Measurements from ENCODE around the gene ANO10.

The ANO10 gene

DNA sequence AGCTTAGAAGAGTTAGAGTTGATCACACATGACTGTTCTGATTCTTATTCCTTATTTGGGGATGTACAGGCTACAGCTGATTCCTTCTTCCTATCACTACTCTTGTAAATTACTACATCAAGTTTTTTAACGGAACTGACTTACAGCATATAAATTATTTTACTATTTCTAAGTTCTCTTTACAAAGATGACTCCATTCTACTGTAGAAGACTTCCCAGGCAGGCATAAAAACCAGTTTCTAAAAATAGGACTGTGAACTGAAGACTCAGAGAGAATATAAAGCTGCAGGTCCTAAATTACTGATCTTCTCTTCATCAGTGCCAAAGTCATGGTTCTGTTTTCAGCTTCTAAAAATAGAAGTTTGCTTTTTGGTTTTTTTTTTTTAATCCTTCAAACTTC lies 38.9 kb downstream of the ANO10 start:
- no CpG with 5 or more reads among the region's 1 CpG for WGBS, 2 donors (ENCODE audit: extremely low coverage in 2 of 2, insufficient read length in 2 of 2, insufficient replicate concordance in 1 of 2)
- no peak overlapping the region for H2BK5ac ChIP-seq (ENCODE audit: low read length)
- H3K79me1 ChIP-seq (ENCODE audit: low read depth, low read length): no peaks in the 10 kb centered on the region
- H2AK5ac ChIP-seq (ENCODE audit: low read depth, low read length): no peak overlapping the region
- no peak overlapping the region for H3K4me2 ChIP-seq (ENCODE audit: insufficient read depth, low read length, poor library complexity, severe bottlenecking)
- H3K4me1 ChIP-seq (ENCODE audit: control insufficient read depth in 2 of 2, insufficient read depth in 1 of 2, low read depth in 1 of 2, low read length in 2 of 2): peaks cover 0 to 3% of the 10 kb centered on the region in 2 donors
- no peak overlapping the region for H3K14ac ChIP-seq (ENCODE audit: low read length)
- H4K8ac ChIP-seq (ENCODE audit: low read depth, low read length): no peak overlapping the region
- no peak overlapping the region for H2BK12ac ChIP-seq (ENCODE audit: low read length)
- no peak overlapping the region for H3K4ac ChIP-seq (ENCODE audit: low read length)
- no peak overlapping the region for H3K18ac ChIP-seq (ENCODE audit: low read length)
- H4K91ac ChIP-seq (ENCODE audit: low read depth, low read length, poor library complexity): no peak overlapping the region
- H2AFZ ChIP-seq (ENCODE audit: low read length): no peak overlapping the region
- no peak overlapping the region for H2BK120ac ChIP-seq (ENCODE audit: low read depth, low read length)
- no peak for DNase-seq (ENCODE audit: low spot score)
- H3K9ac ChIP-seq (ENCODE audit: low read depth, low read length, poor library complexity): no peak overlapping the region
- no peaks in the 10 kb centered on the region for H3K9me3 ChIP-seq (replicated peaks in 1 of 2; ENCODE audit: control insufficient read depth in 2 of 2, insufficient read depth in 1 of 2, low read depth in 1 of 2, low read length in 2 of 2)
- H2BK15ac ChIP-seq (ENCODE audit: low read length): no peak overlapping the region
- H3K23ac ChIP-seq (ENCODE audit: low read depth, low read length, poor library complexity): no peak overlapping the region
- H3K27me3 ChIP-seq (ENCODE audit: control insufficient read depth in 3 of 3, insufficient read depth in 3 of 3, low read depth in 1 of 3, low read length in 3 of 3): no peaks in the 10 kb centered on the region
- no peak overlapping the region for H3K27ac ChIP-seq (replicated peaks; ENCODE audit: low read length)
- peaks cover 0 to 4% of the 10 kb centered on the region in 2 donors for H3K36me3 ChIP-seq (replicated peaks in 1 of 2; ENCODE audit: control insufficient read depth in 2 of 2, insufficient read depth in 2 of 2, low read length in 2 of 2)
- H3K4me3 ChIP-seq (ENCODE audit: low read length in 2 of 2): no peak overlapping the region

DNA sequence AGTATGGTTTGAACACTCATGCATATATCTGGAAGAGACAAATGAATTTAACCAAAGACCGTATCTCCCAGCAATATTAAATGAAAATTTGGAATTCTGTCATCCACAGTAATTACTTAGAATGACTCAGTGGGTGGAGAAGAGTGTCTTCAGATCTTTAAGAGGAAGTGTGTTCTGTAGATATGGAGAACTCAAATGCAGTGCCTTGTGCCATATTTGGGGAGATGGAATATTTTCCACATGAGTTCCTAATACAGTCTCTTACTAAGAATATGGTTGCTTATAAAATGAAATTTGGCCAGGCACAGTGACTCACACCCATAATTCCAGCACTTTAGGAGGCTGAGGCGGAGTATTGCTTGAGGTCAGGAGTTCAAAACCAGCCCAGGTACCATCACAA lies 40.5 kb downstream of the ANO10 start:
- Histone ChIP-seq H3K18ac (ENCODE audit: low read length) (no peak overlapping the region), H3K14ac (ENCODE audit: low read length) (no peak overlapping the region)
- no CpG with 5 or more reads among the region's 2 CpGs for WGBS, 2 donors (ENCODE audit: extremely low coverage in 2 of 2, insufficient read length in 2 of 2, insufficient replicate concordance in 1 of 2)

DNA sequence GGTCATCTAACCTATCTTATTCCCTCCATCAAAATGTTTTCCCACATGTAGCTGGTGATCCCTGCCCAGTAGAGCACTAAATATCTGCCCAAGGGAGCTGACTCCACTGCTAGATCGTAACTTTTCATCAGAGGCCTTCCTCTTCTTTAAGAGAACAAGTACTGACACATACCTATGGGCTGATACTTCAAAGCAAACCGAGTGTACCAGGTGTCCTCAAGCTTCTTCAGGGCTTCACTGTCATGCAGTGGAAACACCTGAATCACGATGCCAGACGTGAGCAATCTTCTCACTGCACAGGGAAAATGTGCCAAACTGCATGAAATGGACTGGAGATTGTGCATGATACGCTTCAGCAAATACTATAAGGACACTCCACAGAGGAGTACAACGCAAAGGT lies 41.6 kb downstream of the ANO10 start:
- no CpG with 5 or more reads among the region's 6 CpGs for WGBS, 2 donors (ENCODE audit: extremely low coverage in 2 of 2, insufficient read length in 2 of 2, insufficient replicate concordance in 1 of 2)
- Histone ChIP-seq H3K27me3 (ENCODE audit: control insufficient read depth in 3 of 3, insufficient read depth in 3 of 3, low read depth in 1 of 3, low read length in 3 of 3) (no peaks in the 10 kb centered on the region), H2BK120ac (ENCODE audit: low read depth, low read length) (no peak overlapping the region), H3K23ac (ENCODE audit: low read depth, low read length, poor library complexity) (no peak overlapping the region), H3K18ac (ENCODE audit: low read length) (no peak overlapping the region), H3K4ac (ENCODE audit: low read length) (no peak overlapping the region), H3K9me3 (replicated peaks in 1 of 2; ENCODE audit: control insufficient read depth in 2 of 2, insufficient read depth in 1 of 2, low read depth in 1 of 2, low read length in 2 of 2) (no peaks in the 10 kb centered on the region), H4K8ac (ENCODE audit: low read depth, low read length) (no peak overlapping the region), H3K4me2 (ENCODE audit: insufficient read depth, low read length, poor library complexity, severe bottlenecking) (no peak overlapping the region), H3K4me1 (ENCODE audit: control insufficient read depth in 2 of 2, insufficient read depth in 1 of 2, low read depth in 1 of 2, low read length in 2 of 2) (peaks cover 0 to 3% of the 10 kb centered on the region in 2 donors), H3K27ac (replicated peaks; ENCODE audit: low read length) (no peak overlapping the region), H2BK5ac (ENCODE audit: low read length) (no peak overlapping the region), H3K14ac (ENCODE audit: low read length) (no peak overlapping the region), H3K79me1 (ENCODE audit: low read depth, low read length) (no peaks in the 10 kb centered on the region), H2AFZ (ENCODE audit: low read length) (no peak overlapping the region), H2BK15ac (ENCODE audit: low read length) (no peak overlapping the region), H4K91ac (ENCODE audit: low read depth, low read length, poor library complexity) (no peak overlapping the region), H2AK5ac (ENCODE audit: low read depth, low read length) (no peak overlapping the region), H3K4me3 (ENCODE audit: low read length in 2 of 2) (no peak overlapping the region), H3K9ac (ENCODE audit: low read depth, low read length, poor library complexity) (no peak overlapping the region), H2BK12ac (ENCODE audit: low read length) (no peak overlapping the region), H3K36me3 (replicated peaks in 1 of 2; ENCODE audit: control insufficient read depth in 2 of 2, insufficient read depth in 2 of 2, low read length in 2 of 2) (peaks cover 4 to 16% of the 10 kb centered on the region in 2 donors)
- no peak for DNase-seq (ENCODE audit: low spot score)

More for the DNA sequence above, 40.5 kb downstream of the ANO10 start:
- no peaks in the 10 kb centered on the region for H3K79me1 ChIP-seq (ENCODE audit: low read depth, low read length)
- H2AK5ac ChIP-seq (ENCODE audit: low read depth, low read length): no peak overlapping the region
- H2AFZ ChIP-seq (ENCODE audit: low read length): no peak overlapping the region
- peaks cover 0 to 3% of the 10 kb centered on the region in 2 donors for H3K4me1 ChIP-seq (ENCODE audit: control insufficient read depth in 2 of 2, insufficient read depth in 1 of 2, low read depth in 1 of 2, low read length in 2 of 2)
- peaks cover 4 to 12% of the 10 kb centered on the region in 2 donors for H3K36me3 ChIP-seq (replicated peaks in 1 of 2; ENCODE audit: control insufficient read depth in 2 of 2, insufficient read depth in 2 of 2, low read length in 2 of 2)
- H3K9me3 ChIP-seq (replicated peaks in 1 of 2; ENCODE audit: control insufficient read depth in 2 of 2, insufficient read depth in 1 of 2, low read depth in 1 of 2, low read length in 2 of 2): no peaks in the 10 kb centered on the region
- no peak for DNase-seq (ENCODE audit: low spot score)
- H4K91ac ChIP-seq (ENCODE audit: low read depth, low read length, poor library complexity): no peak overlapping the region
- H3K9ac ChIP-seq (ENCODE audit: low read depth, low read length, poor library complexity): no peak overlapping the region
- H2BK12ac ChIP-seq (ENCODE audit: low read length): no peak overlapping the region
- H3K27me3 ChIP-seq (ENCODE audit: control insufficient read depth in 3 of 3, insufficient read depth in 3 of 3, low read depth in 1 of 3, low read length in 3 of 3): no peaks in the 10 kb centered on the region
- H2BK5ac ChIP-seq (ENCODE audit: low read length): no peak overlapping the region
- no peak overlapping the region for H3K4me2 ChIP-seq (ENCODE audit: insufficient read depth, low read length, poor library complexity, severe bottlenecking)
- no peak overlapping the region for H3K23ac ChIP-seq (ENCODE audit: low read depth, low read length, poor library complexity)
- no peak overlapping the region for H3K27ac ChIP-seq (replicated peaks; ENCODE audit: low read length)
- H2BK15ac ChIP-seq (ENCODE audit: low read length): no peak overlapping the region
- H4K8ac ChIP-seq (ENCODE audit: low read depth, low read length): no peak overlapping the region
- no peak overlapping the region for H2BK120ac ChIP-seq (ENCODE audit: low read depth, low read length)
- H3K4ac ChIP-seq (ENCODE audit: low read length): no peak overlapping the region
- H3K4me3 ChIP-seq (ENCODE audit: low read length in 2 of 2): no peak overlapping the region

DNA sequence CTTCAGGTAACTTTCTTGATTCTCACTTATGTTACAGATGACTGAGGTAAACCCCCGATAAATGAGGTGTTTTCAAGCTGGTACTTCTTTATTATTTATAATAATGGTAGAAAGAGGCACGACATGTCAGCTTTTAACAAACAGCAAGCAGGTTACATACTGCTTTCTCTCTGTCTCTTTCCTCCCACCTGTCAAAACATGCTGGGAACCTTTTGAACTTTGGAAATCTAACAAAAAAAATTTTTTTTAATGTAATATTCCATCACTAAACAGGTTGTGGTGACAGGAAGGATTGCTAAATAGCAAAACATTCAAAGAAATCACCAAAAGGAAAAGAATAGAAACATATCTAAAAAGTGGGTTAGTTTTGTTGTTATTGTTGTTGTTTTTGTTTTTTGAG lies 48.2 kb downstream of the ANO10 start:
- no peak overlapping the region for H3K27ac ChIP-seq (replicated peaks; ENCODE audit: low read length)
- no peak overlapping the region for H2BK120ac ChIP-seq (ENCODE audit: low read depth, low read length)
- H3K4me2 ChIP-seq (ENCODE audit: insufficient read depth, low read length, poor library complexity, severe bottlenecking): no peak overlapping the region
- H3K9ac ChIP-seq (ENCODE audit: low read depth, low read length, poor library complexity): no peak overlapping the region
- H2BK15ac ChIP-seq (ENCODE audit: low read length): no peak overlapping the region
- H2BK5ac ChIP-seq (ENCODE audit: low read length): no peak overlapping the region
- H2AK5ac ChIP-seq (ENCODE audit: low read depth, low read length): no peak overlapping the region
- no peak overlapping the region for H4K91ac ChIP-seq (ENCODE audit: low read depth, low read length, poor library complexity)
- WGBS, 2 donors (ENCODE audit: extremely low coverage in 2 of 2, insufficient read length in 2 of 2, insufficient replicate concordance in 1 of 2): no CpG with 5 or more reads among the region's 2 CpGs
- H3K23ac ChIP-seq (ENCODE audit: low read depth, low read length, poor library complexity): no peak overlapping the region
- no peak for DNase-seq (ENCODE audit: low spot score)
- no peaks in the 10 kb centered on the region for H3K27me3 ChIP-seq (ENCODE audit: control insufficient read depth in 3 of 3, insufficient read depth in 3 of 3, low read depth in 1 of 3, low read length in 3 of 3)
- peaks cover 4 to 12% of the 10 kb centered on the region in 2 donors for H3K36me3 ChIP-seq (replicated peaks in 1 of 2; ENCODE audit: control insufficient read depth in 2 of 2, insufficient read depth in 2 of 2, low read length in 2 of 2)
- no peak overlapping the region for H3K14ac ChIP-seq (ENCODE audit: low read length)
- H2BK12ac ChIP-seq (ENCODE audit: low read length): no peak overlapping the region
- H3K4me3 ChIP-seq (ENCODE audit: low read length in 2 of 2): no peak overlapping the region
- H3K4ac ChIP-seq (ENCODE audit: low read length): no peak overlapping the region
- peaks cover 0 to 2% of the 10 kb centered on the region in 2 donors for H3K4me1 ChIP-seq (ENCODE audit: control insufficient read depth in 2 of 2, insufficient read depth in 1 of 2, low read depth in 1 of 2, low read length in 2 of 2)
- no peaks in the 10 kb centered on the region for H3K9me3 ChIP-seq (replicated peaks in 1 of 2; ENCODE audit: control insufficient read depth in 2 of 2, insufficient read depth in 1 of 2, low read depth in 1 of 2, low read length in 2 of 2)
- H2AFZ ChIP-seq (ENCODE audit: low read length): no peak overlapping the region
- no peaks in the 10 kb centered on the region for H3K79me1 ChIP-seq (ENCODE audit: low read depth, low read length)
- no peak overlapping the region for H3K18ac ChIP-seq (ENCODE audit: low read length)
- H4K8ac ChIP-seq (ENCODE audit: low read depth, low read length): no peak overlapping the region
